Testis (tissue), 3 donors: ENCODE data around the gene COX14. TPM values are rescaled to one million over a fixed set of nuclear protein-coding genes. Genes with fewer than 3 reads are reported as not detected.

Source experiments
- DNase-seq: peaks from one replicate; pipeline ENCODE4 v3.0.0-alpha.2; 2019
- H3K27ac ChIP-seq, 2 donors: fragments of 200-600 bp; sonication (generic); one replicate each; pipeline ENCODE4 v1.5.1; 2019
- H3K27me3 ChIP-seq: fragments of 200-600 bp; sonication (generic); one replicate; pipeline ENCODE4 v1.5.1; 2019
- H3K36me3 ChIP-seq: fragments of 200-600 bp; sonication (generic); one replicate; pipeline ENCODE4 v1.5.1; 2017; ENCODE audit warnings: low read depth; ENCODE audit errors: missing control alignments
- H3K4me1 ChIP-seq: fragments of 200-600 bp; sonication (generic); one replicate; pipeline ENCODE4 v1.5.1; 2019
- H3K4me3 ChIP-seq, 2 donors: fragments of 200-600 bp; sonication (generic); one replicate each; pipeline ENCODE4 v1.5.1; 2017 to 2019
- H3K9me3 ChIP-seq: fragments of 200-600 bp; sonication (generic); one replicate; pipeline ENCODE4 v1.5.1; 2017
- CTCF ChIP-seq, 3 experiments: fragments of 450-650 bp in 2 of 3; fragments of 200-600 bp in 1 of 3; sonication (generic) in 1 of 3; IDR thresholded peaks; one replicate each; pipeline ENCODE4 v1.5.1; 2016 to 2019; ENCODE audit warnings: antibody characterized with exemption in 3 of 3, mild to moderate bottlenecking in 2 of 3, moderate library complexity in 1 of 3
- POLR2A ChIP-seq: fragments of 450-650 bp; IDR thresholded peaks from one replicate; pipeline ENCODE4 v1.6.1; 2017; ENCODE audit warnings: antibody characterized with exemption, mild to moderate bottlenecking, moderate library complexity
- WGBS, 2 donors: methylation state at CpG; one replicate each; pipeline ENCODE4 v1.1.5; 2018; 5-methylcytosine and 5-hydroxymethylcytosine counted together
- intact Hi-C: fragments of 100-400 bp; cut with DNase I; formaldehyde crosslinking; loops from one replicate; pipeline ENCODE4 v1.15.1; 2023; ENCODE audit warnings: low total_unique reads
- polyA plus RNA-seq: library from polyadenylated mRNA; stranded (reverse); fragments of 350-450 nt; fragmentation: Illumina TruSeq; extraction: RNeasy Lipid Tissue Mini Kit (QIAGEN cat#74804); gene quantifications from one replicate; pipeline ENCODE4 v1.2.3, GENCODE V29; 2014; ENCODE audit warnings: low read depth, low replicate concordance; ENCODE audit not compliant: insufficient read depth
- total RNA-seq, 2 donors: library from RNA; depleted of rRNA; stranded (reverse); fragments of >200 nt; gene quantifications; one replicate each; pipeline ENCODE4 v1.2.3, GENCODE V29; 2016

Gene COX14
- total and polyA plus RNA-seq, 3 donors from 2014 or later, result 38.7 to 54.9 (median 50.2) TPM

- intact Hi-C loops, result no loop called here
- Histone ChIP-seq H3K36me3 (no peaks in the 10 kb centered on the region), H3K4me1 (peaks cover 16% of the 10 kb centered on the region), H3K27me3 (no peaks in the 10 kb centered on the region), H3K27ac (peak overlapping the region in 1 of 2 donors; percentile 53), H3K4me3 (no peak overlapping the region), H3K9me3 (no peaks in the 10 kb centered on the region)
- DNase-seq, result no peak
- no peak for TF ChIP-seq CTCF (IDR thresholded peaks at IDR 0.05)
- no peak for TF ChIP-seq POLR2A
- WGBS, 2 donors, result 60 to 68% methylated on average over 7 to 8 of the region's 8 CpGs
Measured at GRCh38 chr12:50110127-50110761, 1.8 kb upstream of the COX14 start.

GRCh38 chr12:50110762-50111351 lies 1.2 kb upstream of the COX14 start:
- Histone ChIP-seq H3K9me3 (no peaks in the 10 kb centered on the region), H3K4me1 (peaks cover 16% of the 10 kb centered on the region), H3K36me3 (no peaks in the 10 kb centered on the region), H3K4me3 (peak overlapping the region in 1 of 2 donors; percentile 88), H3K27ac (peak overlapping the region in 1 of 2 donors; percentile 53), H3K27me3 (no peaks in the 10 kb centered on the region)
- TF ChIP-seq POLR2A, result no peak
- TF ChIP-seq CTCF (IDR thresholded peaks at IDR 0.05), result no peak
- intact Hi-C loops, result no loop called here
- peak; percentile 58 for DNase-seq
- 28 to 30% methylated on average over 6 to 7 of the region's 7 CpGs for WGBS, 2 donors

- 7 to 8% methylated on average over 19 of the region's 19 CpGs for WGBS, 2 donors
- H3K4me1 ChIP-seq, result peaks cover 16% of the 10 kb centered on the region
- intact Hi-C loops, result no loop called here
- H3K9me3 ChIP-seq, result no peaks in the 10 kb centered on the region
- no peaks in the 10 kb centered on the region for H3K36me3 ChIP-seq
- peak overlapping the region; percentile 24 to 88 for H3K4me3 ChIP-seq
- no peak for DNase-seq
- peak overlapping the region in 1 of 2 donors; percentile 53 for H3K27ac ChIP-seq
- TF ChIP-seq CTCF (IDR thresholded peaks at IDR 0.05) (no peak), POLR2A (no peak)
- no peaks in the 10 kb centered on the region for H3K27me3 ChIP-seq
Measured at GRCh38 chr12:50111395-50111692, 692 bp upstream of the COX14 start.

- no peaks in the 10 kb centered on the region for H3K9me3 ChIP-seq
- H3K27me3 ChIP-seq, result no peaks in the 10 kb centered on the region
- peak; percentile 53 for DNase-seq
- TF ChIP-seq CTCF (IDR thresholded peaks at IDR 0.05) (no peak), POLR2A (no peak)
- 9 to 13% methylated on average over 26 of the region's 26 CpGs for WGBS, 2 donors
- peaks cover 22% of the 10 kb centered on the region for H3K4me1 ChIP-seq
- peak overlapping the region; percentile 72 to 88 for H3K4me3 ChIP-seq
- intact Hi-C loops, result no loop called here
- peak overlapping the region; percentile 69 to 86 for H3K27ac ChIP-seq
- H3K36me3 ChIP-seq, result no peaks in the 10 kb centered on the region
Measured at GRCh38 chr12:50112456-50113218, 601 bp downstream of the COX14 start.
